ENCODE measurements around the gene RASAL1. TPM values are rescaled to one million over a fixed set of nuclear protein-coding genes. Genes with fewer than 3 reads are reported as not detected.
A peak's percentile ranks its signal among the peaks of the same experiment; 100 is the strongest.

RASAL1 gene
- total and polyA plus RNA-seq, 2 experiments from 2014 or later: 0.24 to 0.33 TPM

- H3K27me3 ChIP-seq: no peaks in the 10 kb centered on the region
- no peak for TF ChIP-seq CTCF (IDR thresholded peaks at IDR 0.05; ENCODE audit: low read depth, low read length)
- H3K4me3 ChIP-seq: no peak overlapping the region
- H3K27ac ChIP-seq: no peak overlapping the region
- DNase-seq (ENCODE audit: low read depth in 1 of 2, low spot score in 1 of 2): no peak
- H3K4me1 ChIP-seq (ENCODE audit: low read depth): no peaks in the 10 kb centered on the region
- H3K36me3 ChIP-seq: no peaks in the 10 kb centered on the region
- no peaks in the 10 kb centered on the region for H3K9me3 ChIP-seq (ENCODE audit: low read depth)
These were observed 20.0 kb downstream of the RASAL1 start for GRCh38 chr12:113115455-113116126.

GRCh38 chr12:113114447-113115178 is 20.9 kb downstream of the RASAL1 start:
- Histone ChIP-seq H3K36me3 (no peaks in the 10 kb centered on the region), H3K9me3 (ENCODE audit: low read depth) (no peaks in the 10 kb centered on the region), H3K27me3 (no peaks in the 10 kb centered on the region), H3K27ac (no peak overlapping the region), H3K4me3 (no peak overlapping the region), H3K4me1 (ENCODE audit: low read depth) (no peaks in the 10 kb centered on the region)
- no peak for DNase-seq (ENCODE audit: low read depth in 1 of 2, low spot score in 1 of 2)
- no peak for TF ChIP-seq CTCF (IDR thresholded peaks at IDR 0.05; ENCODE audit: low read depth, low read length)

- H3K9me3 ChIP-seq (ENCODE audit: low read depth): no peaks in the 10 kb centered on the region
- no peaks in the 10 kb centered on the region for H3K27me3 ChIP-seq
- no peaks in the 10 kb centered on the region for H3K36me3 ChIP-seq
- no peak for DNase-seq (ENCODE audit: low read depth in 1 of 2, low spot score in 1 of 2)
- no peak overlapping the region for H3K4me3 ChIP-seq
- no peaks in the 10 kb centered on the region for H3K4me1 ChIP-seq (ENCODE audit: low read depth)
- no peak for TF ChIP-seq CTCF (IDR thresholded peaks at IDR 0.05; ENCODE audit: low read depth, low read length)
- no peak overlapping the region for H3K27ac ChIP-seq
These were observed 22.2 kb downstream of the RASAL1 start for GRCh38 chr12:113113397-113113796.

GRCh38 chr12:113112043-113112899 is 23.3 kb downstream of the RASAL1 start:
- peak in 1 of 2 donors; percentile 20 for DNase-seq (ENCODE audit: low read depth in 1 of 2, low spot score in 1 of 2)
- no peaks in the 10 kb centered on the region for H3K36me3 ChIP-seq
- H3K27ac ChIP-seq: no peak overlapping the region
- no peak overlapping the region for H3K4me3 ChIP-seq
- TF ChIP-seq CTCF (IDR thresholded peaks at IDR 0.05; ENCODE audit: low read depth, low read length): no peak
- H3K4me1 ChIP-seq (ENCODE audit: low read depth): no peaks in the 10 kb centered on the region
- H3K27me3 ChIP-seq: no peaks in the 10 kb centered on the region
- H3K9me3 ChIP-seq (ENCODE audit: low read depth): no peaks in the 10 kb centered on the region

- H3K27me3 ChIP-seq: no peaks in the 10 kb centered on the region
- H3K4me3 ChIP-seq: no peak overlapping the region
- no peaks in the 10 kb centered on the region for H3K4me1 ChIP-seq (ENCODE audit: low read depth)
- no peak for DNase-seq (ENCODE audit: low read depth in 1 of 2, low spot score in 1 of 2)
- no peaks in the 10 kb centered on the region for H3K9me3 ChIP-seq (ENCODE audit: low read depth)
- H3K36me3 ChIP-seq: no peaks in the 10 kb centered on the region
- no peak for TF ChIP-seq CTCF (IDR thresholded peaks at IDR 0.05; ENCODE audit: low read depth, low read length)
- H3K27ac ChIP-seq: no peak overlapping the region
These were observed 24.3 kb downstream of the RASAL1 start for GRCh38 chr12:113111247-113111646.

All from cardiac muscle cell (in vitro differentiated cells and primary cell).